ENCODE results near the gene GRAMD1C. TPM values are rescaled to one million over a fixed set of nuclear protein-coding genes. Genes with fewer than 3 reads are reported as not detected.

The GRAMD1C gene
- total and polyA plus RNA-seq, 2 donors (not counting 3 experiments of a cell fraction or from before 2014, with no cell fraction given): 7.0 to 24.0 TPM

GRCh38 chr3:113867506-113867905, 28.9 kb downstream of the GRAMD1C start:
- no peak overlapping the region for H3K4me3 ChIP-seq (replicated peaks in 1 of 3; ENCODE audit: insufficient read depth in 1 of 3, low read depth in 1 of 3, low read length in 3 of 3)
- intact Hi-C loops (cut with micrococcal nuclease) (no loop called here), dilution Hi-C loops (cut with MboI; ENCODE audit: extremely low pct_ligation_motif_present, low sequenced_read_pairs) (no loop called here)
- H3K27ac ChIP-seq (ENCODE audit: insufficient read depth, low read depth, low read length): no peak overlapping the region
- no peaks in the 10 kb centered on the region for H3K79me2 ChIP-seq (ENCODE audit: control insufficient read depth, insufficient read depth, low read length)
- no peaks in the 10 kb centered on the region for H3K27me3 ChIP-seq (ENCODE audit: control insufficient read depth in 2 of 2, insufficient read depth in 2 of 2, low read length in 2 of 2)
- no TSS peak for BruUV-seq (replicated peaks)
- no peaks in the 10 kb centered on the region for H3K9me1 ChIP-seq (replicated peaks; ENCODE audit: control insufficient read depth, extremely low read depth, insufficient read depth, low read length)
- ChIA-PET CTCF (no interaction called here), POLR2A (no interaction called here)
- H3K4me2 ChIP-seq (ENCODE audit: insufficient read depth, low read length): no peak overlapping the region
- TF ChIP-seq CTCF (IDR thresholded peaks at IDR 0.05; ENCODE audit: extremely low read depth in 1 of 2, insufficient read depth in 1 of 2, low read depth in 1 of 2, low read length in 2 of 2) (no peak), POLR2AphosphoS5 (IDR thresholded peaks at IDR 0.05; ENCODE audit: insufficient read depth, low read depth, low read length) (no peak), JUN (IDR thresholded peaks at IDR 0.05; ENCODE audit: borderline replicate concordance, insufficient read depth, insufficient read length, low read depth) (no peak)
- H3K4me1 ChIP-seq (ENCODE audit: control insufficient read depth, extremely low read depth, insufficient read depth, low read length): peaks cover 4% of the 10 kb centered on the region
- H4K20me1 ChIP-seq (replicated peaks; ENCODE audit: control insufficient read depth, extremely low read depth, insufficient read depth, low read length): no peaks in the 10 kb centered on the region
- no peaks in the 10 kb centered on the region for H3K9me3 ChIP-seq (replicated peaks; ENCODE audit: control insufficient read depth, insufficient read depth, low read length)
- FAIRE-seq: peak; percentile 33
- no peak for DNase-seq (ENCODE audit: low read depth, low spot score)
- H2AFZ ChIP-seq (ENCODE audit: low read depth, low read length): no peak overlapping the region
- H3K36me3 ChIP-seq (ENCODE audit: control insufficient read depth in 2 of 2, extremely low read depth in 1 of 2, insufficient read depth in 2 of 2, low read length in 2 of 2): no peaks in the 10 kb centered on the region
- H3K9ac ChIP-seq (replicated peaks; ENCODE audit: extremely low read depth, insufficient read depth, low read length): no peak overlapping the region

GRCh38 chr3:113873293-113873692, 34.7 kb downstream of the GRAMD1C start:
- no peaks in the 10 kb centered on the region for H3K36me3 ChIP-seq (ENCODE audit: control insufficient read depth in 2 of 2, extremely low read depth in 1 of 2, insufficient read depth in 2 of 2, low read length in 2 of 2)
- H3K27ac ChIP-seq (ENCODE audit: insufficient read depth, low read depth, low read length): no peak overlapping the region
- H2AFZ ChIP-seq (ENCODE audit: low read depth, low read length): no peak overlapping the region
- H3K9me3 ChIP-seq (replicated peaks; ENCODE audit: control insufficient read depth, insufficient read depth, low read length): no peaks in the 10 kb centered on the region
- no peaks in the 10 kb centered on the region for H3K79me2 ChIP-seq (ENCODE audit: control insufficient read depth, insufficient read depth, low read length)
- no peak for TF ChIP-seq MAX (IDR thresholded peaks at IDR 0.05; ENCODE audit: insufficient read depth, insufficient read length)
- TF ChIP-seq MYC (IDR thresholded peaks at IDR 0.05; ENCODE audit: low read depth, low read length): no peak
- TF ChIP-seq GATA2 (IDR thresholded peaks at IDR 0.05; ENCODE audit: insufficient read depth, insufficient read length, low read depth, low read length): no peak
- TF ChIP-seq EZH2 (IDR thresholded peaks at IDR 0.05; ENCODE audit: borderline replicate concordance, low read depth, low read length, severe bottlenecking): no peak
- no peak for TF ChIP-seq POLR2AphosphoS5 (IDR thresholded peaks at IDR 0.05; ENCODE audit: insufficient read depth, low read depth, low read length)
- no peak for TF ChIP-seq FOS (IDR thresholded peaks at IDR 0.05; ENCODE audit: borderline replicate concordance, insufficient read depth, low read length)
- no peak for TF ChIP-seq JUN (IDR thresholded peaks at IDR 0.05; ENCODE audit: borderline replicate concordance, insufficient read depth, insufficient read length, low read depth)
- TF ChIP-seq CTCF (IDR thresholded peaks at IDR 0.05; ENCODE audit: extremely low read depth in 1 of 2, insufficient read depth in 1 of 2, low read depth in 1 of 2, low read length in 2 of 2): no peak
- no peak for TF ChIP-seq POLR2A (IDR thresholded peaks at IDR 0.05; ENCODE audit: low read depth, low read length)
- DNase-seq (ENCODE audit: low read depth, low spot score): no peak
- BruUV-seq (replicated peaks): no TSS peak
- no peaks in the 10 kb centered on the region for H3K9me1 ChIP-seq (replicated peaks; ENCODE audit: control insufficient read depth, extremely low read depth, insufficient read depth, low read length)
- H3K27me3 ChIP-seq (ENCODE audit: control insufficient read depth in 2 of 2, insufficient read depth in 2 of 2, low read length in 2 of 2): no peaks in the 10 kb centered on the region
- ChIA-PET CTCF (interaction anchor here (0.6 kb wide), 1 partner anchor 237 kb away, joined by 3 read pairs; no protein-coding TSS in a partner anchor), POLR2A (no interaction called here)
- FAIRE-seq: no peak
- no peak overlapping the region for H3K4me3 ChIP-seq (replicated peaks in 1 of 3; ENCODE audit: insufficient read depth in 1 of 3, low read depth in 1 of 3, low read length in 3 of 3)
- intact Hi-C loops (cut with micrococcal nuclease): no loop called here
- dilution Hi-C loops (cut with MboI; ENCODE audit: extremely low pct_ligation_motif_present, low sequenced_read_pairs): no loop called here
- H3K9ac ChIP-seq (replicated peaks; ENCODE audit: extremely low read depth, insufficient read depth, low read length): no peak overlapping the region
- no peaks in the 10 kb centered on the region for H3K4me1 ChIP-seq (ENCODE audit: control insufficient read depth, extremely low read depth, insufficient read depth, low read length)
- no peaks in the 10 kb centered on the region for H4K20me1 ChIP-seq (replicated peaks; ENCODE audit: control insufficient read depth, extremely low read depth, insufficient read depth, low read length)
- H3K4me2 ChIP-seq (ENCODE audit: insufficient read depth, low read length): no peak overlapping the region

Data from endothelial cell of umbilical vein (primary cell).